Fibroblast of skin of right biceps (primary cell): ENCODE measurements around the gene PTPRT.

ENCODE experiments used
- DNase-seq: peaks from one replicate; pipeline ENCODE4 v3.0.0-alpha.2; 2013

Gene PTPRT

GRCh38 chr20:43189554-43190331, at the start of gene PTPRT:
Gene PTPRT (minus strand): TSS chr20:43189906. CDS start chr20:43189733, 173 bp downstream.
- DNase-seq: no peak

- no peak for DNase-seq
Observed at GRCh38 chr20:43238833-43239232, 49.1 kb upstream of the PTPRT start.

GRCh38 chr20:43238266-43238665, 48.6 kb upstream of the PTPRT start:
- DNase-seq: no peak

- DNase-seq: no peak
Observed at GRCh38 chr20:43237651-43238168, 48.0 kb upstream of the PTPRT start.

GRCh38 chr20:43235998-43236397, 46.3 kb upstream of the PTPRT start:
- no peak for DNase-seq

GRCh38 chr20:43231829-43232228, 42.1 kb upstream of the PTPRT start:
- DNase-seq: no peak

- no peak for DNase-seq
Observed at GRCh38 chr20:43229696-43230095, 40.0 kb upstream of the PTPRT start.

GRCh38 chr20:43220612-43221011, 30.9 kb upstream of the PTPRT start:
- peak; percentile 58 for DNase-seq

GRCh38 chr20:43210901-43211300, 21.2 kb upstream of the PTPRT start:
- DNase-seq: no peak

GRCh38 chr20:43209831-43210230, 20.1 kb upstream of the PTPRT start:
- no peak for DNase-seq

- no peak for DNase-seq
Observed at GRCh38 chr20:43205699-43206098, 16.0 kb upstream of the PTPRT start.

GRCh38 chr20:43202100-43202499, 12.4 kb upstream of the PTPRT start:
- no peak for DNase-seq

- DNase-seq: no peak
Observed at GRCh38 chr20:43198607-43199006, 8.9 kb upstream of the PTPRT start.

GRCh38 chr20:43196243-43196642, 6.5 kb upstream of the PTPRT start:
- DNase-seq: no peak

- DNase-seq: no peak
Observed at GRCh38 chr20:43194137-43194536, 4.4 kb upstream of the PTPRT start.

- no peak for DNase-seq
Observed at GRCh38 chr20:43193443-43193842, 3.7 kb upstream of the PTPRT start.

GRCh38 chr20:43191946-43192863, 2.5 kb upstream of the PTPRT start:
- no peak for DNase-seq

GRCh38 chr20:43191143-43191542, 1.4 kb upstream of the PTPRT start:
- no peak for DNase-seq

- no peak for DNase-seq
Observed at GRCh38 chr20:43190332-43190953, 737 bp upstream of the PTPRT start.

GRCh38 chr20:43188861-43189553, 699 bp downstream of the PTPRT start:
- no peak for DNase-seq

- no peak for DNase-seq
Observed at GRCh38 chr20:43188234-43188653, 1.5 kb downstream of the PTPRT start.

- peak; percentile 47 for DNase-seq
Observed at GRCh38 chr20:43187476-43188233, 2.1 kb downstream of the PTPRT start.
